ENCODE results near the gene C11orf98.
"Not testable (repeated sequence)": the region's sequence is repeated elsewhere in the genome, so short reads cannot be mapped to it uniquely, and the experiment has no call there.

C11orf98 gene

GRCh38 chr11:62682518-62682917, 17.5 kb upstream of the C11orf98 start:
- DNase-seq (ENCODE audit: low read depth): no peak

- DNase-seq (ENCODE audit: low read depth): peak; percentile 65
Measured at GRCh38 chr11:62680825-62681240, 15.8 kb upstream of the C11orf98 start.

- peak; percentile 84 for DNase-seq (ENCODE audit: low read depth)
Measured at GRCh38 chr11:62678770-62679696, 14.0 kb upstream of the C11orf98 start, which contains the start of gene UBXN1. Gene UBXN1 (minus strand): TSS chr11:62679073. CDS start chr11:62678923, 150 bp downstream.

DNA sequence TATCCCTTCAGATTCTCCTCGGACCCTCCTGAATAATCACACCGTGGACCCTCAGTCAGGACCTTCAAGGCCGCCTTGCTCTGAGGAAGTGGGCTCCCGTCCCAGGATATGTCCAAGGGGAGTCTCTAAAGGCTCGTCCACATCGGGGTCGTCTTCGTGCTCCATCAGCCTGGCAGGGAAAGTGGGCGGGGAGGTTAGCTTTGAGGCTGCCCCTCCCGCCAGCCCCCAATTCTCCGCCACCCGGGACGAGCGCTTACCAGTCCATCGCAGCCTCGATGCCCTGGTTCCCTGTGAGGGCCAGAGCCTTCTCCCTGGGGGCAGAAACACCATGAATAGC, 13.4 kb upstream of the C11orf98 start:
- no peak for DNase-seq (ENCODE audit: low read depth)

- no peak for DNase-seq (ENCODE audit: low read depth)
Measured at GRCh38 chr11:62677714-62678113, 12.7 kb upstream of the C11orf98 start.

GRCh38 chr11:62677156-62677555, 12.1 kb upstream of the C11orf98 start:
- DNase-seq (ENCODE audit: low read depth): no peak

DNA sequence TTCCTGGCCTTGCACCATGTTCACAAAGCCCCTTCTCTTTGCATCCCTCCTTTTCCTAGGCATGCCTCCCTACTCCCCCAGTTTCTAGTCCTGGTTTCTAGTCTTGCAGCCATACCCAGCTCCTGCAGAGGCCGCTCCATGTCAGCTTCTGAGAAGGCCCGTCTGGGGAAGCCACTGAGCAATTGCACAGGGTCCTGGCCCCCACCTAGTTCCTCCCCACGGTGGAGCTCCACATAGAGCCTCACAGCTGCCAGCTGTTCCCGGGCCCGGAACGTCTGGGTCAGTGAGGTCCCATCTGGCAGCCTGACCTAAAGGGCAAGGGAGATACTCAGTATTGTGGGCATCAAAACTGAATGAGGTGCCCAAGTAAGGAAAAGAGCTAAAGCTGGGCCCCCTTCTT, 11.7 kb upstream of the C11orf98 start:
- no peak for DNase-seq (ENCODE audit: low read depth)

- DNase-seq (ENCODE audit: low read depth): not testable (repeated sequence)
Measured at GRCh38 chr11:62675415-62675814, 10.4 kb upstream of the C11orf98 start.

- DNase-seq (ENCODE audit: low read depth): no peak
Measured at GRCh38 chr11:62673196-62673525, 8.2 kb upstream of the C11orf98 start.

GRCh38 chr11:62671608-62672389, 6.8 kb upstream of the C11orf98 start, which contains the start of the genes LBHD1 and UQCC3:
Gene LBHD1 (minus strand): TSS chr11:62672267. CDS start chr11:62670031, 2,236 bp downstream.
Gene UQCC3 (plus strand): TSS chr11:62671673. CDS start chr11:62671746, 73 bp downstream.
- peak; percentile 58 for DNase-seq (ENCODE audit: low read depth)

GRCh38 chr11:62671236-62671607, 6.2 kb upstream of the C11orf98 start:
- no peak for DNase-seq (ENCODE audit: low read depth)

GRCh38 chr11:62669420-62670161, 4.6 kb upstream of the C11orf98 start:
- no peak for DNase-seq (ENCODE audit: low read depth)

- no peak for DNase-seq (ENCODE audit: low read depth)
Measured at GRCh38 chr11:62667460-62667859, 2.5 kb upstream of the C11orf98 start.

DNA sequence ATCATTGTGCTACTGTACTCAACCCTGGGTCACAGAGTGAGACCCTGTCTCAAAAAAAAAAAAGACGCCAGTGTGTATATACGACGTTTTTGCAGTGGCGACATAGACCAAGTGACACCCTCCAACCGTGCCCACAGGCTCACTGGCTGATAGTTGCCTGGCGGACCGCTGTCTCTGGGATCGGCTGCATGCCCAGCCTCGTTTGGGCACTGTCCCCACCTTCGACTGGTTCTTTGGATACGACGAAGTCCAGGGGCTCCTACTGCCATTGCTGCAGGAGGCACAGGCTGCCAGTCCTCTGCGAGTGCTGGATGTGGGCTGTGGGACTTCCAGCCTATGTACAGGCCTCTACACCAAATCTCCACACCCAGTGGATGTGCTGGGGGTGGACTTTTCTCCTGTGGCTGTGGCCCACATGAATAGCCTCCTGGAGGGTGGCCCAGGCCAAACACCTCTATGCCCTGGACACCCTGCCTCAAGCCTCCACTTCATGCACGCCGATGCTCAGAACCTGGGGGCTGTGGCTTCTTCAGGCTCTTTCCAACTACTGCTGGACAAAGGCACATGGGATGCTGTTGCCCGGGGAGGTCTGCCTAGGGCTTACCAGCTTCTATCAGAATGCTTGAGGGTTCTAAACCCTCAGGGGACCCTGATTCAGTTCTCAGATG, 1.4 kb upstream of the C11orf98 start:
- no peak for DNase-seq (ENCODE audit: low read depth)

DNA sequence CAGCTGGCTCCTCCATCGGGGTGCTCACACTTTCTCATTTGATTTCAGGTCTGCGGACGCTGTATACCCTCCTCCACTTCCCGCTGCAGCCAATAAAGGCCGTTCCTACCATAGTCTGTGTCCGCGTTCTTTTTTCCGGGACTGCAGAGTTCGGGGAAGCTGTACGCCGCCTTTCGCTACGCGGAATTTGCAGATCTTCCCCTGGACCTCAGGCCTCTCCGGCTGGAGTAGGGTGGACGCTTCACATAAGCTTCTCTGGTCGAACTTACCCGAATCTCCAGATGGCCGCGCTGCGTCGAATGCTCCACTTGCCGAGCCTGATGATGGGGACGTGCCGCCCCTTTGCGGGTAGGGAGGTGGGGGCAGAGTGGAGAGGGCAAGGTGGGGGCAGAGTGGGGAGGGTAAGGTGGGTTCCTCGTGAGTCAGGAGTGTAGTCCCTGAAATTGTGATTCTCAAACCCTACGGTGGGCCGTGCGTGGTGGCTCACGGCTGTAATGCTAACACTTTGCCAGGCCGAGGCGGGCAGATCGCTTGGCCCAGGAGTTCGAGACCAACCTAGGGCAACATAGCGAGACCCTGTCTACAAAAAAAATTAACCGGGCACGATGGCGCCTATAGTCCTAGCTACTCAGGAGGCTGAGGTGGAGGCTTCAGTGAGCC, 719 bp upstream of the C11orf98 start:
- no peak for DNase-seq (ENCODE audit: low read depth)

DNA sequence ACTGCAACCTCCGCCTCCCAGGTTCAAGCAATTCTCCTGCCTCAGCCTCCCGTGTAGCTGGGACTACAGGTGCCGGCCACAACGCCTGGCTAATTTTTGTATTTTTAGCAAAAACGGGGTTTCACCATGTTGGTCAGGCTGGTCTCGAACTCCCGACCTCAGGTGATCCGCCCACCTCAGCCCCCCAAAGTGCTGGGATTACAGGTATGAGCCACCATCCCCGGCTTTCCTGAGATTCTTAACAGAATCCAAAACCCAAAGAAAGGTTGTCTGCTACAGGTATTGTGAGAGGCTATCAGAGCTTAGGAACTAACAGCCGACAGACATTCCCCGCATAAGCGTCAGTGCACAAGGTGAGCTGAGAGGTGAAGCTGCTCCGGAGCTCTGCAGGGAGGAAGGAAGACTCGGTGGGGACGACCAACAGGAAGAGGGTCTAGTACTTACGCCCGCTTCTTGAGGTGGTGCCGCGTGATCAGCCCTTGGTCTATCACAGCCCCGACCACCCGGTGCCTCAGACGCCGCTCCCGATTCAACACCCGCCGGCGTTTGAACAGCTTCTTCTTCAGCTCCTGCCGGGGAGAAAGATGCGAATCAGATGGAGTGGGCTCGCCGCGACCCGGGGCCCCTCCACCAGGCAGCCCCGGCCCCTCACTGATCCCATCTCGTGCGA, 470 bp downstream of the C11orf98 start:
- no peak for DNase-seq (ENCODE audit: low read depth)

DNA sequence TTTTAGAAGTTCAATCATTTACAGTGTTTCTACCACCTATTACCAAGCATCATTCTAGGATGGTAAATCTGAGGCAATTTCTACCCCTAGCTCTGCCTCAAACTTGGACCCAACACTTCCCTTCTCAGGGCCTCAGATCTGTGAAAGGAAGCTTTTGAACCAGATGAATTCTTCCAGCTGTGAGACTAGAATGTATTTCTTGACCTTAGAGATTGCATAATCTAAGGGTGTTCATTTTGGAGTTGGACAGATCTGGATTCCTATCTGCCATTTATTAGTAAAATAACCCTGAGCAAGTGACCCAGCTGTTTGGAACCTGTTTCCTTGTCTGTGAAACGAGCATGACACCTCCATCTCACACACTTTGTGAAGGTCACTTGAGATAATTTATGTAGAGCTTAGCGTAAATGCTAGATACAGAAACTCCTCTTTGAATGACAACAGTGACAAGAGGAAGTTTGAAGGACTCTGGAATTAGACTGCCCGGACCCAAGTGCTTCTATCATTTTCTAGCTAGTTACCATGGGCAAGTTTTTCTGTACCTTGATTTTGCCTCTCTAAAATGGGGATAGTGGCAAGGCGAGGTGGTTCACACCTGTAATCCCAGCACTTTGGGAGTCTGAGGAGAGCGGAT, 8.1 kb downstream of the C11orf98 start:
- no peak for DNase-seq (ENCODE audit: low read depth)

GRCh38 chr11:62654297-62654696, 10.7 kb downstream of the C11orf98 start:
- no peak for DNase-seq (ENCODE audit: low read depth)

GRCh38 chr11:62652161-62653006, 12.6 kb downstream of the C11orf98 start:
- no peak for DNase-seq (ENCODE audit: low read depth)
